Renal cortex interstitium (tissue), 15 donors: ENCODE measurements around the gene DDX52. TPM values are rescaled to one million over a fixed set of nuclear protein-coding genes. Genes with fewer than 3 reads are reported as not detected.
"Not testable (repeated sequence)": the region's sequence is repeated elsewhere in the genome, so short reads cannot be mapped to it uniquely, and the experiment has no call there.

Source experiments
- DNase-seq, 11 donors: peaks; one replicate each; pipeline ENCODE4 v3.0.0-alpha.2; 2013; ENCODE audit warnings: low read depth in 9 of 11, low spot score in 4 of 11; ENCODE audit errors: extremely low read depth in 1 of 11
- long read RNA-seq, 16 experiments: transcript quantifications; one replicate each; lab custom pipeline, GENCODE V29; 2026
- polyA plus RNA-seq, 3 donors: library from polyadenylated mRNA; unstranded; fragments of 120-200 nt; gene quantifications; one replicate each; pipeline ENCODE4 v1.2.1, GENCODE V29; 2013; ENCODE audit not compliant: insufficient read length in 3 of 3

DDX52 gene, protein sequence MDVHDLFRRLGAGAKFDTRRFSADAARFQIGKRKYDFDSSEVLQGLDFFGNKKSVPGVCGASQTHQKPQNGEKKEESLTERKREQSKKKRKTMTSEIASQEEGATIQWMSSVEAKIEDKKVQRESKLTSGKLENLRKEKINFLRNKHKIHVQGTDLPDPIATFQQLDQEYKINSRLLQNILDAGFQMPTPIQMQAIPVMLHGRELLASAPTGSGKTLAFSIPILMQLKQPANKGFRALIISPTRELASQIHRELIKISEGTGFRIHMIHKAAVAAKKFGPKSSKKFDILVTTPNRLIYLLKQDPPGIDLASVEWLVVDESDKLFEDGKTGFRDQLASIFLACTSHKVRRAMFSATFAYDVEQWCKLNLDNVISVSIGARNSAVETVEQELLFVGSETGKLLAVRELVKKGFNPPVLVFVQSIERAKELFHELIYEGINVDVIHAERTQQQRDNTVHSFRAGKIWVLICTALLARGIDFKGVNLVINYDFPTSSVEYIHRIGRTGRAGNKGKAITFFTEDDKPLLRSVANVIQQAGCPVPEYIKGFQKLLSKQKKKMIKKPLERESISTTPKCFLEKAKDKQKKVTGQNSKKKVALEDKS
- 10 to 100 TPM; 38.7 to 47.2 (median 42.0) TPM for polyA plus RNA-seq
- long read RNA-seq, donor 1, full-length matches to known transcripts = 6 of 6 reads
- long read RNA-seq, donor 1, partial matches to known transcripts = 0 of 6 reads
- long read RNA-seq, donor 1, other reads (novel, unspliced or antisense) = 0 of 6 reads
- long read RNA-seq, donor 2, full-length matches to known transcripts = 4 of 4 reads
- long read RNA-seq, donor 2, partial matches to known transcripts = 0 of 4 reads
- long read RNA-seq, donor 2, other reads (novel, unspliced or antisense) = 0 of 4 reads
- long read RNA-seq, donor 3, full-length matches to known transcripts = 3 of 3 reads
- long read RNA-seq, donor 3, partial matches to known transcripts = 0 of 3 reads
- long read RNA-seq, donor 3, other reads (novel, unspliced or antisense) = 0 of 3 reads
- long read RNA-seq, donor 4, full-length matches to known transcripts = 5 of 5 reads
- long read RNA-seq, donor 4, partial matches to known transcripts = 0 of 5 reads
- long read RNA-seq, donor 4, other reads (novel, unspliced or antisense) = 0 of 5 reads
- long read RNA-seq, donor 5 = 0 reads
- long read RNA-seq, donor 6, full-length matches to known transcripts = 2 of 42 reads
- long read RNA-seq, donor 6, partial matches to known transcripts = 40 of 42 reads
- long read RNA-seq, donor 6, other reads (novel, unspliced or antisense) = 0 of 42 reads
- long read RNA-seq, donor 7, full-length matches to known transcripts = 3 of 19 reads
- long read RNA-seq, donor 7, partial matches to known transcripts = 16 of 19 reads
- long read RNA-seq, donor 7, other reads (novel, unspliced or antisense) = 0 of 19 reads
- long read RNA-seq, donor 8 = 0 reads
- long read RNA-seq, donor 9, full-length matches to known transcripts = 7 of 7 reads
- long read RNA-seq, donor 9, partial matches to known transcripts = 0 of 7 reads
- long read RNA-seq, donor 9, other reads (novel, unspliced or antisense) = 0 of 7 reads
- long read RNA-seq, donor 10, full-length matches to known transcripts = 5 of 15 reads
- long read RNA-seq, donor 10, partial matches to known transcripts = 10 of 15 reads
- long read RNA-seq, donor 10, other reads (novel, unspliced or antisense) = 0 of 15 reads
- long read RNA-seq, donor 11, full-length matches to known transcripts = 1 of 1 reads
- long read RNA-seq, donor 11, partial matches to known transcripts = 0 of 1 reads
- long read RNA-seq, donor 11, other reads (novel, unspliced or antisense) = 0 of 1 reads
- long read RNA-seq, donor 12, full-length matches to known transcripts = 3 of 3 reads
- long read RNA-seq, donor 12, partial matches to known transcripts = 0 of 3 reads
- long read RNA-seq, donor 12, other reads (novel, unspliced or antisense) = 0 of 3 reads
- long read RNA-seq, donor 13 = 0 reads
- long read RNA-seq, donor 14, full-length matches to known transcripts = 3 of 3 reads
- long read RNA-seq, donor 14, partial matches to known transcripts = 0 of 3 reads
- long read RNA-seq, donor 14, other reads (novel, unspliced or antisense) = 0 of 3 reads
- long read RNA-seq, donor 15, full-length matches to known transcripts = 2 of 2 reads
- long read RNA-seq, donor 15, partial matches to known transcripts = 0 of 2 reads
- long read RNA-seq, donor 15, other reads (novel, unspliced or antisense) = 0 of 2 reads
- long read RNA-seq, donor 16, full-length matches to known transcripts = 16 of 23 reads
- long read RNA-seq, donor 16, partial matches to known transcripts = 7 of 23 reads
- long read RNA-seq, donor 16, other reads (novel, unspliced or antisense) = 0 of 23 reads

DNA sequence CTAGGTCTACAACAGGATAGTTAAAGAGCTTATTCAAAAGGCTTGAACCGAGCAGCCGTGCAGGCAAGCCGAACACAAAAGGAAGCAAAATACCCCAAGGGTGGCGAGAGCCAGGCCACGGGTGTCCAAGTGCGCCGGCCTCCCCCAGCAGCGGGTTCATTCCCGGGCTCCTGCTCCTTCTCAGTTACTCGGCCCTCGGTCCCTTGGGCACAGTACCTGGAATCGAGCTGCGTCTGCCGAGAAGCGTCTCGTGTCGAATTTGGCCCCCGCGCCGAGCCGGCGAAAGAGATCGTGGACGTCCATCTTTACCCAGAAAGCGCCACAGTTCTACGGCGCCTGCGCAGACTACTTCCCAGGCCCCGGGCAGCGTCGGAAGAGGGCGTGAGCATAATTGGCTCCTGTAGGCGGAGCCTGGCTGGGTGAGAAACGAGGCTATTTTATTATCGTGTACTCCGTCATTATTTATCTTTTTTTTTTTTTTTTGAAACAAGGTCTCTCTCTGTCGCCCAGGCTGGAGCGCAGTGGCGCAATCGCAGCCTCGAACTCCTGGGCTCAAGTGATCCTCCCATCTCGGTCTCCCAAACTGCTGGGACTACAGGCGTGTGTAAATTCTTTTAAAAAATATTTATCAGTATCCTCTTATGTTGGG is at the start of gene DDX52:
DDX52 (minus strand) TSS at position 329 of the 649 bp plus-strand sequence; CDS start at position 303, 26 bp downstream.
- DNase-seq = peak; percentile 77 to 93 (median 89)

DNA sequence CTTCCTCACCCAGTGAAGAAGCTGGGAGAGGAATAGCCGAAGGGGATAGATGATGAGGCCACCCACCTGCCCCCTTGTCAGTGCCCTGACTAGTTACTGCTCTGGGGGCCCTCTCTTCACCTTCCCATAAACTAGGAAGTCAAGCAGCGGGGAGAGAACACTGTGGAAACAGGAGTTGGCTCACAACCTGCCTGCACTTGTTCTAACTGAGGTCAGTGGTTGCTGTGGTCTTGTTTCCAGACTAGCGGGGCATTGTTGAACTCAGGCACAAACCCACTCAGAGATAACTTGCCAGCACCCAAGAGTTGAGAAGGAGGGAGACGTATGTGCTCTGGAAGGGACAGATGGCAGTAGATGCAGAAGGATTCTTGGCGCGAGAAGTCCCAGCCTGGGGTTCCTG is 48.6 kb upstream of the DDX52 start:
- DNase-seq = no peak

DNA sequence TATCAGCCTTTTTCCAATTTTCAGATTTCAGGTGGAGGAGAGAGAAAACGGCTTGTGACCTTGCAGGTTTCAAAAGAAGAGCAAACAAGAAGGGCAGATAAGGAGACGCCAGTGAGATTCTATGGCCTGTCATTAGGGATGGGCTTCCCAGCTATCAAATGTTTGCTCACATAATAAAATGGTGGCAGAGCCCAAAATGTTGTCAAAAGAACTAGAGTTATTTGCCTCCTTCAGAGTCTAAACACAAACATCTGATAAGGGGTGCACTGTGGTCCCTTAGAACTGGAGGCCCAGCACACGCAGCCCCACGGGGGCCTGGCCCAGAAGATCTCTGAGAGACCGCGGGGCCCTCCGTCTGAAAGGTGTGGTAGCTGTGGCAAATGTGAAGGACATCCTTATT is 46.1 kb upstream of the DDX52 start:
- no peak for DNase-seq

DNA sequence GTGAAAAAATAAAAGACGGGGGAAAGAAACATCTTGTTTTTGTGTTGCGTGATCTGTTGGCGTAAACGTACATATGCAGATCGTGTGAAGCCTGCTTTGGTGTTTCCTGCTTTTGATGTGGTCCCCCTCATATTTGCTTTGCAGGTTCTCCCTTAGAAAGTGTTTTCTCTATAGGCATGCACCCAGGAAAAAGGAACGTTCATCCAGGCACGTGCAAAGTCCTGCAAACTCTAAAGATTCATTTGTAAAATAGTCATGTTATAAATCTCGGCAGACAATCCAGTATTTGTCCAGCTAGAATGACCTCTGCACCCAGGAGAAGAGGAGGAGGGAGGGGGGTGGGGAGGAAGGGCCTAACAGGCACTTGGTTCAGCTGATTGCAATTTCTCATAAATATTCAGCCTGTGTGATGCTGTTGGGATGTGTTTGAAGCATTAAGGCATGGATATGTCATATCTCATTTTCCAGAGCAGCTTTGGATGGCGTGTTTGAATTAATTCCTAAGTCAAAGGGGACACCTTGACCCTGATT is 40.3 kb upstream of the DDX52 start:
- no peak for DNase-seq

DNA sequence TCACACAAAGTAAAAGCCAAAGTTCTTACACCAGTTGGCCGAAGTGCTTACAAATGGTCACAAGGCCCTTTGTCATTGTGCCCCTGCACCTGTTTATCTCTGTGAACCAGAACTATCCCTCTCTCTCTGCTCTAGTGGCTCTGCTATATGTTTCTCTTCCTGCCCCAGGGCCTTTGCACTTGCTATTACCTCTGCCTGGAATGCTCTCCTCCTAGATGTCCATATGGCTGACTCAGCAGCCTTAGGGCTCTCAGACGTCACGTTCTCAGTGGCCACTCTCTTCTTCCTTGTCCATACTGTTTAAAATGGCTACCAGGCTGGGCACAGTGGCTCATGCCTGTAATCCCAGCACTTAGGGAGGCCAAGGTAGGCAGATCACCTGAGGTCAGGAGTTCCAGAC is 38.8 kb upstream of the DDX52 start:
- DNase-seq = no peak

DNA sequence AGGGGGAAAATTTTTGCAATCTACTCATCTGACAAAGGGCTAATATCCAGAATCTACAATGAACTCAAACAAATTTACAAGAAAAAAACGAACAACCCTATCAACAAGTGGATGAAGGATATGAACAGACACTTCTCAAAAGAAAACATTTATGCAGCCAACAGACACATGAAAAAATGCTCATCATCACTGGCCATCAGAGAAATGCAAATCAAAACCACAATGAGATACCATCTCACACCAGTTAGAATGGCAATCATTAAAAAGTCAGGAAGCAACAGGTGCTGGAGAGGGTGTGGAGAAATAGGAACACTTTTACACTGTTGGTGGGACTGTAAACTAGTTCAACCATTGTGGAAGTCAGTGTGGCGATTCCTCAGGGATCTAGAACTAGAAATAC is 36.7 kb upstream of the DDX52 start:
- DNase-seq = not testable (repeated sequence)

DNA sequence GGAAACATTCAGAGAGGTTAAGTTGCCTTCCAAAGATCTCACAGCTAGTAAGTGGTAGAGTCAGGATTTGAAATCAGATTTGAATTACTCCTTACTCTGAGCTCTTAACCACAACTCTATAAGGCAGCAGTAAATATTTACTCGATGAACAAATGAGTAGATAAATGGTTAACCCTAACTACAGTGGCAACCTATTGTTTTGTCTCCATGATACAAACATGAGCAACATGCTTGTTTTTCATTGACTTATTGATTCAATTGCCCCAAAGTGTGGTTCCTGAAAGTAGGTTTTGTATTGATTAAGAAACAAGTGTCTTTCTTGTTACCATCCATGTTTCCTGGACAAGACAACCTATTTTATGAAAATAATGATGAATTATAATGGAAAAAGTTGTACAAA is 34.8 kb upstream of the DDX52 start:
- no peak for DNase-seq

DNA sequence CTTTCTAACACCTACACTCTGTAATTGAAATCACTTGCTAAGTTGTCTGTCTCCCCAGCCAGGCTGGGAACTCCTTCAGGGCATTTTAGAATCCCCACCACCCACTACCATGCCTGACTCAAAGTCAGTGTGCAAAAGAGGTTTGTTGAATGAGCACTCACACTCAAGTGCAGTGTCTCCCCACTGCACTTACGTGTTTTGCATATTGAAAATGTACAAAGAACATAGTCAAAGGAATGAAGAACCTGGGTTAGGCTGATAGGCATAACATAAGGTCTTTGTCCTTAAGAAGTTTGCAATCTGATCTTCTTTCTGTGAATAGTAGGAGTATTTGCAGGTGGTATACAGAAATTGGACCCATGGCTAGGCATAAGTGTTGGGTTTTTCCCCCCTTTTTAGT is 33.8 kb upstream of the DDX52 start:
- no peak for DNase-seq

DNA sequence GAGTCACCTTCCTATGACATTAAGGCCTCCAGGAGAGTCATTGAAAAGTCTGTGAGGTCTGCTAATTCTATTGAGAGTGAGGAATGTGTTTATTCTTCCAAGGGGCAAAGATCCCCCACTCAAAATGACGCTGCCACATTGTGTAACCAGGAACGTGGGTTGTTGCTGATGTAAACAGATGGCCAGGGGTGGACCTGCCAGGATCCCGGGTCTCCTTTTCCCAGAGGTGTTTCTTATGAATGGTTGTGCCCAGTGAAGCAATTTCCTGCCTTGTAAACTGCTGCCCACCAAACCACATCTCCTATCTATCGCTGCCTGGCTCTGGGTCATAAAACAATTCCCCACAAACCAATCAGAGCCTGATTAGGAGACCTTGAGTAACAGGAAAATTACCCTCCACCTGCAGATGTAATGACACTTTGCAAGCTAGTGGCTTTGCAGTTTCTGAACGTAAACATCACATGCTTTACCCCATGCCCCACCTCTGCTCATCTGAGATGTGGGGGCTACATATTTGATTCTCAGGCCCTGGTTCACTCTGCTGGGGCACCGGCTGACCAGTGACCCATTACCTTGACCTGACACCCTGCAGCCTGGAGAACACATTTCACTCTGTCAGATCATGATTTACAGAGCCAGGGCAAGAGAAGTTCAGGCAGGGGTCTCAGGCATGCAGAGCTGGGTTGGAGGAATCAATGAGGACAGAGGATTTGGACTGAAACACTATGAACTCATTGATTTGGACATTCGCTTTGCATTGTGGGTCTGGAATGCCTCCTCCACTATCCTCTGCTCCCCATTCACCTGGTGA is 33.1 kb upstream of the DDX52 start:
- DNase-seq = peak in 8 of 11 donors; percentile 21 to 72 (median 50)

DNA sequence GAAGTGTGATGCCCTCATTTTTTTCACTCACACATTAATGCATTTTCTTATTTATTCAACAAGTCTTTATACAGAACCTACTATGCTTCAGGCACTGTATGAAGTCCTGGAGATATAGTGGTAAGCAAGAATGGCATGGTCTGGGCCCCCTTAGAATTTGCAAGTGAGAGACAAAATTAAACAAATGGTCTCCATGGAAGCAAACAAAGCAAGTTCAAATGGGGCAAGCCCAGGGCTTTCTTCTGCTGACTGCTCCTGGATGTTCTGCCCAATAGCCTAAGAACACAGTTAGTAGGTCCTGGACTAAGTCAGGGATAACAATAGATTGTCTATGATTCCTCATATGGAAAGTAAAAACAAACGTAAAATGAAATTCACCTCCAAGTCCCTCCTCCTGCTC is 31.3 kb upstream of the DDX52 start:
- no peak for DNase-seq

DNA sequence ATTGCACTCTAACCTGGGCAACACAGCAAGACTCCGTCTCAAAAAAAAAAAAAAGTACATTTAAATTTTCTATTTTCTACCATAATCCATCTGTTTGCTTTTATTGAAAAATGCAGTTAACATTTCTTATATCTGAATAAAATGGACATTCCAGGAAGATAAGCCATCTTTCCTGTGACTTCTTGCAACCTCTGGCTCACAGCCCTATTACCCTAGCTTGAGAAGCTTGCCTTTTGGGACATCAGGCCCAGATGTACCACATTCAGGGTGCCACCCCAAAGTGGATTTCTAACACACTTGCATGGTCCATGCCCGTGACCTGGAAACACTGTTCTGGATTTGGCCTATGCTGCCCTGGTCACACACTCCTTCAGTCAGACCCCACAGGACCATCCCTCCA is 30.1 kb upstream of the DDX52 start:
- DNase-seq = no peak

DNA sequence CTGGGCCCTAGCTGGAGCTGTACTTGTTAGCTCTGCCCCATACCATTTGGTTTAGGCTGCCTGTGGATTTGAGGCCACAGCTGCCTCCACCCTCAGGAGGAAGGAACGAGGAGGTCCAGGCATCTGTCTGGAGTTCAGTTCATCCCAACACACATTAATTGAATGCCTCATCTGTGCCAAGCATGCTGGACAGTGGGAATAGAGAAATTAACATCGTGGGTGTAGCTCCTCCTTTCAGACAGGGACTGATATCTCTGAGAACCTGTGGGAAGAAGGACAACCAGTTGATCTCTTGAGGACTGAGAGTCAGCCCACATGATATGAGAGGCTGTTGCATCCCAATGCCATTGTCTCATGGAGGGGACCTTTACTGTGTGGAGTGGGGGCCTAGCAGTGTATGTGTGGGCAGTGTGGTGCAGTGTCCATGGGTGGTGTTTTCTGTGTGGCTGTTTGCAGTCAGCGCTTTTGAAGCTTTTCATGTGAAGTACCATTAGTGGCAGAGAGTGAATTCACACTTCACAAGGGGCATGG is 29.4 kb upstream of the DDX52 start:
- DNase-seq = no peak

DNA sequence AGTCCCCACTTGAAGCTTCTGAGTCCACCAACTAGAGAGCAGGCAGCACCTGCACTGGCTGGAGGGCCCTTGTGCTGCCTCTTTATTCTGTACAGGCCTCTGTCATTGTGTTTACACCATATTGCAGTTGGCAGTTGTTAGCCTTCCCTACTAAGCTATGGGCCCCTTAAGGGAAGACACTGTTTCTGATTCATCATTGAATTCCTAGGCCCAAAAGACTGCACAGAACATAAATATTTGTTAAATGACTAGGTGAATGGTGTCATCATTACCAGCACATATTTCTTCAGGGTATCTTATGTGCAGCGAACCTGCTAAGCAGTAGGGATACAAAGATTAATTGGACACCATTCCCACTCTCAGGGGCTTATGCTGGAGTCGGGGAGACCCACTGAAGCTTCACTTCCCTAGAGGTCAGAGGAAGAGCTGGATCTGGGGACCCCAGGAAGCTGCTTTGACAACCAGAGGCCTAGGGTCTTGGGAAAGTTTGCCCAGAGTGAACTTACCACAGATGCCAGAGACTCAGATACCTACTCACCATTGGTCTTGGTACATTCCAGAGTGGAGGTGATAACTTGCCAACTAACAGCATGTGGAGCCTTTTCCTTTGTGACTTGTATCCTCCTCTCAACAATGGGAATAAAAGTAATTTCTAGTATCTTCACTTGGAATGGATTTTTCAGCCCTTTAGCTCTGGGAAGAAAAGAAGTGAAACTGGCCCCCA is 28.7 kb upstream of the DDX52 start:
- DNase-seq = no peak

DNA sequence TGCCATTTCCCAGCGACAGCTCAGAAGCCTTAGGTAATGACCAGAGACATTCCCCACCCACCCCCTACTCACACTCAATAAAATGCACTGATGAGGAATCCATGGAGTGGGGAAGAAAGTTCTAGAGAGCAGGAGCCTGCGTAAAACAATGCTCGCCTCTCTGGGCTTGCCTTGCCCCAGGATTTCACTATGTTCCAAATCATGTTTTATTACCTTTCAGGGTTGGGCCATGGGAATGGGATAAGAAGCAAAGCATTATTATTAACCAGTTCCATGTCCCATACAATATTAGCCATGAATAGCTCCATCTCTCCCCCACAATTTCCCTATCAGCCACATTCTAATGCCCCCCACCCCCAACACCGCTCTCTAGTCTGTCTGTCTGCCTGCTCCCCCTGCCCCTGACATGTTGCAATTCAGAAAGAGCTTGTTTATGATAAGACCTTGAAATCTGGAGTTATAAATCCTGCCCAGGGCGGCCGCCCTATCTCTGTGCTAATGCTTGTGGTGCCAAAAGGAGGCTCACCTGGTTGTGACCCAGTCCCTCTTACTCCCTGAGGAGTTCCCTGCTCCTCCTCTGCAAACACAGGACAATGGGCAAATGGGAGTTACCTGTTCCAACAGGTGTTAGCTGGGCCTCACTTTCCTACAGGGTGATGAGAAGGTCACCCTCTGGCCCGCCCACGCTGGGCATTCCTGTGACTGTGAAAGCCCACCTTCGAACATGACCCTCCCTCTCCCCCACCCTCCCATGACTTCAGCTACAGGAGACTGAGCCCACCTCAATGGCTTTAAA is 28.0 kb upstream of the DDX52 start:
- no peak for DNase-seq
